Chondrocyte (in vitro differentiated cells): Measurements from ENCODE around the gene KCTD16. TPM values are rescaled to one million over a fixed set of nuclear protein-coding genes. Genes with fewer than 3 reads are reported as not detected.

ENCODE experiments used
- DNase-seq: peaks from one replicate; pipeline ENCODE4 v3.0.0; 2021; ENCODE audit warnings: mixed read lengths, low spot score
- H3K27ac Mint-ChIP-seq: one replicate; pipeline ENCODE4 v1.8.0; 2021; ENCODE audit warnings: mild to moderate bottlenecking, moderate library complexity, mixed read lengths; ENCODE audit not compliant: unreplicated experiment
- H3K27me3 Mint-ChIP-seq: 2 replicates; pipeline ENCODE4 v1.8.0; 2021; ENCODE audit warnings: low read depth, mixed read lengths
- H3K36me3 Mint-ChIP-seq: 2 replicates; pipeline ENCODE4 v1.8.0; 2021; ENCODE audit warnings: low read depth, mixed read lengths
- H3K4me1 Mint-ChIP-seq: 2 replicates; pipeline ENCODE4 v1.8.0; 2021; ENCODE audit warnings: low read depth, mild to moderate bottlenecking, mixed read lengths
- H3K4me3 Mint-ChIP-seq: one replicate; pipeline ENCODE4 v1.8.0; 2021; ENCODE audit warnings: mild to moderate bottlenecking, moderate library complexity, mixed read lengths; ENCODE audit not compliant: unreplicated experiment
- H3K9me3 Mint-ChIP-seq: 2 replicates; pipeline ENCODE4 v1.8.0; 2021; ENCODE audit warnings: low read depth, mixed read lengths
- total RNA-seq: library from RNA; stranded (reverse); gene quantifications from 3 replicates; pipeline ENCODE4 v1.2.1, GENCODE V29; 2021
- TF ChIP-seq, protein P1 (sequence below): fragments of 200-600 bp; sonication (generic); IDR thresholded peaks from 2 replicates; pipeline ENCODE4 v1.5.0; 2021; ENCODE audit warnings: antibody characterized with exemption, mild to moderate bottlenecking, moderate library complexity

The KCTD16 gene
- total RNA-seq, 1 donor from 2014 or later = 1.5 TPM

GRCh38 chr5:144126707-144127106 lies 44.0 kb upstream of the KCTD16 start:
- H3K4me3 Mint-ChIP-seq = no peak overlapping the region
- H3K27me3 Mint-ChIP-seq = no peaks in the 10 kb centered on the region
- TF ChIP-seq, protein P1, sequence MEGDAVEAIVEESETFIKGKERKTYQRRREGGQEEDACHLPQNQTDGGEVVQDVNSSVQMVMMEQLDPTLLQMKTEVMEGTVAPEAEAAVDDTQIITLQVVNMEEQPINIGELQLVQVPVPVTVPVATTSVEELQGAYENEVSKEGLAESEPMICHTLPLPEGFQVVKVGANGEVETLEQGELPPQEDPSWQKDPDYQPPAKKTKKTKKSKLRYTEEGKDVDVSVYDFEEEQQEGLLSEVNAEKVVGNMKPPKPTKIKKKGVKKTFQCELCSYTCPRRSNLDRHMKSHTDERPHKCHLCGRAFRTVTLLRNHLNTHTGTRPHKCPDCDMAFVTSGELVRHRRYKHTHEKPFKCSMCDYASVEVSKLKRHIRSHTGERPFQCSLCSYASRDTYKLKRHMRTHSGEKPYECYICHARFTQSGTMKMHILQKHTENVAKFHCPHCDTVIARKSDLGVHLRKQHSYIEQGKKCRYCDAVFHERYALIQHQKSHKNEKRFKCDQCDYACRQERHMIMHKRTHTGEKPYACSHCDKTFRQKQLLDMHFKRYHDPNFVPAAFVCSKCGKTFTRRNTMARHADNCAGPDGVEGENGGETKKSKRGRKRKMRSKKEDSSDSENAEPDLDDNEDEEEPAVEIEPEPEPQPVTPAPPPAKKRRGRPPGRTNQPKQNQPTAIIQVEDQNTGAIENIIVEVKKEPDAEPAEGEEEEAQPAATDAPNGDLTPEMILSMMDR = no peak
- DNase-seq = no peak
- H3K36me3 Mint-ChIP-seq = no peaks in the 10 kb centered on the region
- H3K4me1 Mint-ChIP-seq = no peaks in the 10 kb centered on the region
- H3K9me3 Mint-ChIP-seq = no peaks in the 10 kb centered on the region
- H3K27ac Mint-ChIP-seq = no peak overlapping the region

- no peaks in the 10 kb centered on the region for H3K9me3 Mint-ChIP-seq
- no peak overlapping the region for H3K27ac Mint-ChIP-seq
- no peaks in the 10 kb centered on the region for H3K4me1 Mint-ChIP-seq
- H3K27me3 Mint-ChIP-seq = no peaks in the 10 kb centered on the region
- H3K36me3 Mint-ChIP-seq = no peaks in the 10 kb centered on the region
- H3K4me3 Mint-ChIP-seq = no peak overlapping the region
- DNase-seq = no peak
- TF ChIP-seq, protein P1 = no peak
Observed at GRCh38 chr5:144128844-144129243, 41.8 kb upstream of the KCTD16 start.

- Mint-ChIP-seq H3K27me3 (no peaks in the 10 kb centered on the region), H3K9me3 (no peaks in the 10 kb centered on the region), H3K4me3 (no peak overlapping the region), H3K36me3 (no peaks in the 10 kb centered on the region), H3K4me1 (no peaks in the 10 kb centered on the region), H3K27ac (no peak overlapping the region)
- DNase-seq = no peak
- TF ChIP-seq, protein P1 = no peak
Observed at GRCh38 chr5:144130306-144130705, 40.4 kb upstream of the KCTD16 start.

DNA sequence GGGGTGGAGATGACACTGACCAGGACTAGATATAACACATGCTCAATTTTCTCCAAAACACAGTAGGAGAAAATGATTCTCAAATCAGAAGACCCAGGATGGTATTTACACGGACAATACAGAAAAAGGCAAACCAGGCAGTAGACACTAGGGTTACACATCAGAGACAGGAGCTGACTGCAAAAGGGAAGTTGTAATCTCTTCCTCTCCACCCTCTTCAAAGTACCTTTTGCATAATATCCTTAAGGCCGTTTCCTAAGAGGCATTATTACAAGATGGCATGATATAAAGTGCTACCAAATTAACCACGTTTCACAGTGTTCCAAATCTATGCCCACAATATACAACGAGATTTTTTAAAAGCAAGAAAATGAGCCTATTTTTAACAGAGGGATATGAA lies 39.4 kb upstream of the KCTD16 start:
- Mint-ChIP-seq H3K36me3 (no peaks in the 10 kb centered on the region), H3K27ac (no peak overlapping the region), H3K27me3 (no peaks in the 10 kb centered on the region), H3K4me1 (no peaks in the 10 kb centered on the region), H3K4me3 (no peak overlapping the region), H3K9me3 (no peaks in the 10 kb centered on the region)
- no peak for DNase-seq
- TF ChIP-seq, protein P1 = no peak

DNA sequence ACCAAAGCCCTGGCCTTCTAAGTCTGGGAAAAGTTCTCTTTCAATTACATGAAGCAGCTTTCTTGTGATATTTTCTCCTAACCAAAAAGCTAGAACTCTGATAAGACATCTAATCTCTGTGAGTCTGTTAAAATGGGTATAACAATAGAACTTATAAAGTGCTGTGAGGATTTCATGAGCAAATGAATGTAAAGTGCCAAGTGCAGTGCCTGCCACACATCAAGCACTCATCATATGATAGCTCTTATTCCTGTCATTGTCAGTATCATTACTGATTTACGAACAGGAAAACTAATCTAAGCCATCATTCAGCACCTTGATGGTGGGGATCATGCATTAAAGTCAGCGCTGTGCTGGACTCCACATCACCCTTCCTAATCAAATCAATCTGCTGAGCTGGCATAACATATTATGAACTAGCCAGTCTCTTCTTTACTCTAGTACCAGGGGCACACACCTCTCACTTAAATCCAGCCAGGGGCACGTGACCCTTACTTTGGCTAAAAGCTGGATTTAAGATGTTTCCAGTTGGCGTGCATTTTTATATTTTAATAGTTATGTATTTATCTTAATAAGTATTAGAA lies 37.5 kb upstream of the KCTD16 start:
- no peaks in the 10 kb centered on the region for H3K9me3 Mint-ChIP-seq

More for the DNA sequence above, 37.5 kb upstream of the KCTD16 start:
- Mint-ChIP-seq H3K27ac (no peak overlapping the region), H3K27me3 (no peaks in the 10 kb centered on the region), H3K4me3 (no peak overlapping the region), H3K4me1 (no peaks in the 10 kb centered on the region), H3K36me3 (no peaks in the 10 kb centered on the region)
- DNase-seq = no peak
- TF ChIP-seq, protein P1 = no peak
